Measurements from ENCODE around the gene FST.

Gene FST

DNA sequence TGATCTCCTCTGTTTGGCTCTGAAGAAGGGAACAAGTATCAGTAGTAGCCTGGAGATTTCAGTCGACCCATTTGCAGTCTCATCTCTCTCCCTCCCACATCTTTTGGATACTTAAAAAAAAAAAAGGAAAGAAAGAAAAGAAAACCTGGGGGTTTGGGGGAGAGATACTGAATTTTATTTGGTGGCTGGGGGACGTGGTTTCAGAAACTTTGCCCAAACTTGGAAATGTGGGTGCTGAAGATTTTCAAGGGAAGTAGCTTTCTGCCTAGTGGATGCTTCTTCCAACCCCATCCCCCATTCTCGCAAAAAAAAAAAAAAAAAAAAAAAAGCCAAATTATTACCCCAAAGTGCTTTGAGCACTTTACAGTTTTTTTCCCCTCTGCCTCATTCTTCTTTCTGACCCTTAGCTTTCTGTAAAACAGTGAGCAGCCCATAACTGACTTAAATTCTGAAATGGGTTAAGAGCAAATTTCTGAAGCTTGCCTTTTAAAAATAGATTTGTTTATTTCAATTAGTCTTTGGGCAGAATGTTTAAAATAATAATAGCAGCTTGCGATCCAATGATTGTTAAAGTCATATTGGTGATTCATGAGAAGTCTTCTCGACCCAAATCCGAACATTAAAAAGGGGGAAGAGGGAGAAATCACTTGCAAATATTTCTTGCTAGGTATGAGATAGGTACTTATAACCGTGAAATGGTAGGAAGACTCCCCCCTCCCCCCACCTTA is 894 bp downstream of the FST start:
- Histone ChIP-seq H4K20me1 (peaks cover 50% of the 10 kb centered on the region), H3K36me3 (no peaks in the 10 kb centered on the region), H3K4me2 (peak overlapping the region; percentile 86), H3K27me3 (peaks cover 69% of the 10 kb centered on the region), H3K4me3 (peak overlapping the region; percentile 66), H3K4me1 (peaks cover 36% of the 10 kb centered on the region), H3K9me3 (no peaks in the 10 kb centered on the region), H3K9ac (no peak overlapping the region), H3K27ac (no peak overlapping the region)
- TF ChIP-seq Cebpa-rat (IDR thresholded peaks at IDR 0.05) = no peak

DNA sequence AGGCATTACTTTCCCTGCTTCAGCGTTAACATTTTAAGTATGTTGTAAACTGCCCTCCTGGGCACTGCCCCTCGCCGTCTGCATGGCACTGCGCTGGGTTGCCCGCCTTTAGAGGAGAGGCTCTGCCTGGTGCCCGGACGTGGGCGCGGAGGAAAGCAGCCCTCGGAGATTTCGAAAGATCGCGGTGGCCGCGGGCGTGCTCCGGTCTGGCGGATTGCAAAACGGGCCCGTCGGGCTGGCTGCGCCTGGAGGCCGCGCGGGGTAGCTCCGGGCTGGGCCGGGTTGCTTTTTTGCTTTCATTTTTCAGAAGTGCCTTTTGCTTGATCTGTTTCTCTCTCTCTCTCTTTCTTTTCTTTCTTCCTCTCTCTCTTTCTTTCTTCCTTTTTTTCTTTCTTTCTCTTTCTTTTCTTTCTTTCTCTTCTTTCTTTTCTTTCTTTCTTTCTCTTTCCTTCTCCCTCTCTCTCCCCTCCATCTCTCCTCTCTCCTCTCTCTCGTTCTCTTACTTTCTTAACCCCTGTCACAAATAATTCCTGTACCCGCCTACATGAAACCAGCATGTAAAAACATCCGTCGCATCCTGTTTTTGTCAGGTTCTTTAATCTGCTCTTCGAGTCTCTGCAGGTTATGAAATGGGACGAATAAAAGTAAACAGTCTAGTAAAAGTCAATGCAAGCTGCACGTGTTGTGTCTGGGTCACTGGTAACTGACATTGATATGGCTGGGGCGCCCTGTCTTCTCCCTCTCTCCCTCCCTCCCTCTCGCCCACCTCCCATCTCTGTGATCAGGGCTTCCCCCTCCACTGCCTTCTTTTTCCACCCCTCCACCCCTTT is 1.7 kb downstream of the FST start:
- Histone ChIP-seq H3K9ac (no peak overlapping the region), H3K27ac (no peak overlapping the region), H3K27me3 (peaks cover 69% of the 10 kb centered on the region), H4K20me1 (peaks cover 50% of the 10 kb centered on the region), H3K4me1 (peaks cover 36% of the 10 kb centered on the region), H3K36me3 (no peaks in the 10 kb centered on the region), H3K4me2 (peak overlapping the region; percentile 86), H3K4me3 (peak overlapping the region; percentile 60), H3K9me3 (no peaks in the 10 kb centered on the region)
- peak; percentile 74; the same call in 1 of the 2 replicates for TF ChIP-seq Cebpa-rat (IDR thresholded peaks at IDR 0.05)

DNA sequence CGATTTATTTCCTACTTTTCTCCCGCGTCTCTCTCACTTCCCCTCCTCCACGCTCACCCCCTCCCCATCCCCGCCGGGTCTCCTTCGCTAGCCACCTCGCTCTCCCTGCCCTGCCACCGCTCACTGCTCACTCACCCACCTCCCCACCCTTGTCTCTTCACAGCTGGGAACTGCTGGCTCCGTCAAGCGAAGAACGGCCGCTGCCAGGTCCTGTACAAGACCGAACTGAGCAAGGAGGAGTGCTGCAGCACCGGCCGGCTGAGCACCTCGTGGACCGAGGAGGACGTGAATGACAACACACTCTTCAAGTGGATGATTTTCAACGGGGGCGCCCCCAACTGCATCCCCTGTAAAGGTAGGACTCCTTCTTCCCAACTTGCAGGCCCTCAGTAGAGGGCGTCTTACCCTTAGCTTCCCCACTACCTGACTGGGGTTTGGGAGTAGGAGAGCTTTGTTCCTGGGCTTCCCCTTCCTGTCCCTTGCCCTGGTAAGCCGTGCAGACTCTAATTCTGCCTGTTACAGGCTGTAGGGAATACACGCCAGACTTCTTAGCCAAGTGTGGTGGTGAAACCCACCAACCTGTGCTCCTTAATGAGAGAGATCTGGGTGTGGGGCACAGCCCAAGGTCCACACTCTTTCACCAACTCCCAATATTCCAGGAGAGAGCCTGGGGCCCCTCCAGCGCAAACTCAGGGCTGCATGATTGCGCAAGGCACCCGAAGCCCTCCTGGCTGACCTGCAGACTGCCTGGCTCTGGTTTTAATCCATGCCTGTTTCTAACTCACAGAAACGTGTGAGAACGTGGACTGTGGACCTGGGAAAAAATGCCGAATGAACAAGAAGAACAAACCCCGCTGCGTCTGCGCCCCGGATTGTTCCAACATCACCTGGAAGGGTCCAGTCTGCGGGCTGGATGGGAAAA is 2.5 kb downstream of the FST start:
- Histone ChIP-seq H3K9ac (no peak overlapping the region), H3K4me3 (peak overlapping the region; percentile 60)

DNA sequence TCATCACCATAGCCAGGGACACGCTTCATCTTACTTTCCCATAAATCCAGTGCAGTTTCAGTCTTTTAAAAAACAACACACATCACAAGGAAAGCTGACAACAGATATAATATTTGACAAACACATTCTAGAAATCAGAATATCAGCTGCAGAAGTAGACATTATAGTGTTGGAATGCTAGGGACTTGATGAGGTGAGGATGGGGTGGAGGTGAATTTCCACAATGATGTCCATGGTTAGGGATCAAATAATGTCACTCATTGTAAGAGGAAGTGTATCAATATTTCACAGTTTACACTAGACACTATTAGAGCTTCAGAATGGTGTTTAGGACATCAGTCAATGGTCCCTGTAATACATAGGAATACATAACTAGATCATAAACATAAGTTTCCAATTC is 7.0 kb downstream of the FST start:
- Histone ChIP-seq H4K20me1 (peaks cover 10% of the 10 kb centered on the region; the same call in 1 of the 2 replicates), H3K4me3 (no peak overlapping the region), H3K4me2 (no peak overlapping the region), H3K9ac (no peak overlapping the region), H3K27me3 (peaks cover 23% of the 10 kb centered on the region), H3K36me3 (no peaks in the 10 kb centered on the region), H3K9me3 (no peaks in the 10 kb centered on the region), H3K27ac (no peak overlapping the region), H3K4me1 (peaks cover 4% of the 10 kb centered on the region; the same call in 1 of the 2 replicates)
- TF ChIP-seq Cebpa-rat (IDR thresholded peaks at IDR 0.05) = no peak

More for the DNA sequence above, 2.5 kb downstream of the FST start:
- Histone ChIP-seq H3K9me3 (no peaks in the 10 kb centered on the region), H3K36me3 (no peaks in the 10 kb centered on the region), H4K20me1 (peaks cover 48% of the 10 kb centered on the region), H3K4me2 (peak overlapping the region; percentile 86), H3K27me3 (peaks cover 67% of the 10 kb centered on the region), H3K4me1 (peaks cover 36% of the 10 kb centered on the region), H3K27ac (no peak overlapping the region)
- TF ChIP-seq Cebpa-rat (IDR thresholded peaks at IDR 0.05) = peak; percentile 83

DNA sequence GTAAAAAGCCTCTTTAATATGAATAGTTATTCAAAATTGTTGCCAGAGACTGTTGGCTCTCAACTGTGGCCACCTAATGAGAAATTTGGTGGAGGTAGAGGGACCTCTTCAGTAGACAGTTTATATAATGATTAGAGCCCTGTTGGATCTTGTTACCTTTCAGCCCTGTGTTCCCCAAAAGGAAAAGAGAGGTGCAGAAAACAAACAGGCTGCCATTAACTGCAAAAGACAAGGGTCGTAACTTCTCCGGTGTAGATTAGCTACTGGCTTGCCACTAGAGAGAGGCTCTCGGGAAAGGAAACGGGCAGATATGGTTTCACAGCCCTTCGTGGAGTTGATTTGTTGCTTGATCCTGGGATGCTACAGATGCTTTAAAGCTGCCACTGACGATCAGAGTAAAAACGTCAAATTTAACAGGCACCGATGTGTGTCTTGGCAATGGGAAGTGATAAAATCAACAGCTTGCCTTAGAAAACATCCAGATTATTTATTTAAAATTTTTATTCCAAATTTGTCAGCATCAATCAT is 7.8 kb downstream of the FST start:
- Histone ChIP-seq H3K36me3 (no peaks in the 10 kb centered on the region), H3K4me1 (no peaks in the 10 kb centered on the region), H3K9ac (no peak overlapping the region), H4K20me1 (0 out of 2 replicates have a peak, but pooled peaks cover 3% of the 10 kb centered on the region), H3K4me2 (no peak overlapping the region), H3K4me3 (no peak overlapping the region), H3K9me3 (no peaks in the 10 kb centered on the region), H3K27me3 (peaks cover 14% of the 10 kb centered on the region), H3K27ac (no peak overlapping the region)
- no peak for TF ChIP-seq Cebpa-rat (IDR thresholded peaks at IDR 0.05)

DNA sequence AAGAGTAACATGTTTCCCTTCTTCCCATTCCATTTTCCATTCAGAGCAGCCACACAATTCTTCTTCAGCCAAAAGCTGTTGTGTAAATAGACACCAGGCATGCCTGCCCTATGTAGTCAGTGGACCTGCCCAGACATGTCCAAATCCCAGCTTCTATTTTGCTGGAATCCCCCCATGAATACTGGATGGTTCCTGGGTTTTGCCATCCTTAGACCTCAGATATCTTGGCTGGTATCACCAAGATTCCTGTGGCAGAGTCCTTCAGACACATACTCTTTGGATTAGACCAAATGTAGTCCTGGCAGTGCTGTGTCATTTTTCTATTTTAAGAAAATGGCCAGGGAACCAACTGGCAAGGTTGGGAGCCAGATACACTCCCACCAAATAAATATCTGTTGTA is 10.3 kb downstream of the FST start:
- Histone ChIP-seq H3K4me3 (no peak overlapping the region), H3K27me3 (no peaks in the 10 kb centered on the region), H3K9ac (no peak overlapping the region), H3K4me2 (no peak overlapping the region), H3K4me1 (no peaks in the 10 kb centered on the region), H3K36me3 (no peaks in the 10 kb centered on the region), H4K20me1 (no peaks in the 10 kb centered on the region), H3K9me3 (no peaks in the 10 kb centered on the region), H3K27ac (no peak overlapping the region)
- TF ChIP-seq Cebpa-rat (IDR thresholded peaks at IDR 0.05) = no peak

GRCh38 chr5:53501054-53501453 is 20.6 kb downstream of the FST start:
- Histone ChIP-seq H3K4me3 (no peak overlapping the region), H3K9ac (no peak overlapping the region), H3K27me3 (no peaks in the 10 kb centered on the region; the same call in 1 of the 2 replicates), H3K27ac (no peak overlapping the region), H3K4me2 (no peak overlapping the region), H4K20me1 (no peaks in the 10 kb centered on the region), H3K9me3 (no peaks in the 10 kb centered on the region), H3K4me1 (no peaks in the 10 kb centered on the region), H3K36me3 (no peaks in the 10 kb centered on the region)
- TF ChIP-seq Cebpa-rat (IDR thresholded peaks at IDR 0.05) = no peak

- H3K27ac ChIP-seq = no peak overlapping the region
- H3K9ac ChIP-seq = no peak overlapping the region
- no peaks in the 10 kb centered on the region for H3K4me1 ChIP-seq
- no peak for TF ChIP-seq Cebpa-rat (IDR thresholded peaks at IDR 0.05)
- no peaks in the 10 kb centered on the region; the same call in 1 of the 2 replicates for H3K27me3 ChIP-seq
- no peaks in the 10 kb centered on the region for H4K20me1 ChIP-seq
- H3K36me3 ChIP-seq = no peaks in the 10 kb centered on the region
- H3K9me3 ChIP-seq = peaks cover 14% of the 10 kb centered on the region
- no peak overlapping the region for H3K4me2 ChIP-seq
- H3K4me3 ChIP-seq = no peak overlapping the region
These were observed 23.3 kb downstream of the FST start for GRCh38 chr5:53503562-53504218.

GRCh38 chr5:53507013-53507412 is 26.6 kb downstream of the FST start:
- Histone ChIP-seq H4K20me1 (no peaks in the 10 kb centered on the region), H3K36me3 (no peaks in the 10 kb centered on the region), H3K4me1 (no peaks in the 10 kb centered on the region), H3K27me3 (no peaks in the 10 kb centered on the region; the same call in 1 of the 2 replicates), H3K9me3 (peaks cover 44% of the 10 kb centered on the region), H3K9ac (no peak overlapping the region), H3K27ac (no peak overlapping the region), H3K4me3 (no peak overlapping the region), H3K4me2 (no peak overlapping the region)
- no peak for TF ChIP-seq Cebpa-rat (IDR thresholded peaks at IDR 0.05)
